K562 (cell line): ENCODE results near the gene CD6. TPM values are rescaled to one million over a fixed set of nuclear protein-coding genes. Genes with fewer than 3 reads are reported as not detected.

Source experiments
- ATAC-seq: fragments of 200-7000 bp; cut with Tn5 transposase; 3 replicates; pipeline ENCODE4 v1.9.1; 2020; ENCODE audit warnings: moderate library complexity
- BruUV-seq: library from RNA; stranded (reverse); fragments of 400-500 nt; replicated peaks from 2 replicates; lab custom pipeline; 2021; lab: Mats Ljungman, UMichigan
- CTCF ChIA-PET: fragments of 300-600 bp; formaldehyde crosslinking; extraction: SDS; loops from one replicate; lab custom pipeline; 2021; ENCODE audit warnings: low intra/inter-chr PET ratio; lab: Yijun Ruan, JAX
- POLR2A ChIA-PET: fragments of 300-600, 350-650 bp; sonication (Branson Sonifier 250); formaldehyde crosslinking; extraction: SDS; loops from one replicate; lab custom pipeline; 2021; ENCODE audit warnings: antibody characterized with exemption, inconsistent platforms; lab: Yijun Ruan, JAX
- DNase-seq, 4 experiments: peaks; one replicate each; pipeline versions ENCODE4 v3.0.0 to v3.0.0-alpha.2; 2011 to 2018; ENCODE audit warnings: low spot score in 3 of 4, mixed read lengths in 3 of 4; ENCODE audit errors: extremely low read depth in 1 of 4
- FAIRE-seq: peaks from 2 replicates; lab custom pipeline; 2011; peaks lifted over from hg19 to GRCh38; lab: Jason Lieb, UNC
- H2AFZ ChIP-seq: 2 replicates; pipeline ENCODE4 v1.6.0; 2011; ENCODE audit warnings: low read depth, low read length, control low read depth, inconsistent platforms
- H3K27ac ChIP-seq: fragments of 200-600 bp; 3 replicates; pipeline ENCODE4 v1.8.0; 2011; ENCODE audit warnings: low read depth, mild to moderate bottlenecking, control low read depth, inconsistent platforms, low read length, moderate library complexity, mixed read lengths; ENCODE audit errors: extremely low read depth
- H3K27me3 ChIP-seq, 2 experiments: fragments of 300-600 bp in 1 of 2; 2 replicates in 1 of 2; 3 replicates in 1 of 2; pipeline versions ENCODE4 v1.6.0 to v1.8.0; 2011; ENCODE audit warnings: inconsistent platforms in 2 of 2, low read length in 2 of 2, mild to moderate bottlenecking in 1 of 2, mixed read lengths in 1 of 2, moderate library complexity in 1 of 2; ENCODE audit not compliant: control insufficient read depth in 2 of 2, insufficient read depth in 2 of 2
- H3K36me3 ChIP-seq: fragments of 300-600 bp; 3 replicates; pipeline ENCODE4 v1.8.0; 2011; ENCODE audit warnings: mild to moderate bottlenecking, low read length, inconsistent platforms; ENCODE audit not compliant: control insufficient read depth, insufficient read depth
- H3K4me1 ChIP-seq, 2 experiments: fragments of 200-600 bp in 1 of 2; replicated peaks in 1 of 2; 2 replicates in 1 of 2; 3 replicates in 1 of 2; pipeline versions ENCODE4 v1.5.1 to v1.8.0; 2011; ENCODE audit warnings: inconsistent platforms in 2 of 2, low read length in 2 of 2, mild to moderate bottlenecking in 1 of 2, mixed read lengths in 1 of 2, moderate library complexity in 1 of 2; ENCODE audit not compliant: control insufficient read depth in 2 of 2, insufficient read depth in 2 of 2
- H3K4me2 ChIP-seq: 2 replicates; pipeline ENCODE4 v1.6.1; 2011; ENCODE audit warnings: low read length, control low read depth, inconsistent platforms, mixed read lengths; ENCODE audit not compliant: insufficient read depth
- H3K4me3 ChIP-seq: fragments of 200-600 bp; sonication (generic), shearing (Covaris generic); 2 replicates; pipeline ENCODE4 v1.5.1; 2016; ENCODE audit warnings: control low read depth, inconsistent platforms
- H3K79me2 ChIP-seq: fragments of 200-600 bp; 3 replicates; pipeline ENCODE4 v1.8.0; 2011; ENCODE audit warnings: low read length, inconsistent platforms; ENCODE audit not compliant: control insufficient read depth, insufficient read depth
- H3K9ac ChIP-seq, 2 experiments: 2 replicates each; pipeline versions ENCODE4 v1.6.0 to v1.6.1; 2011; ENCODE audit warnings: low read depth in 2 of 2, low read length in 2 of 2, control low read depth in 1 of 2, inconsistent platforms in 1 of 2, mild to moderate bottlenecking in 1 of 2, mixed read lengths in 1 of 2; ENCODE audit not compliant: insufficient read depth in 1 of 2
- H3K9me1 ChIP-seq: one replicate; pipeline ENCODE4 v1.6.0; 2011; ENCODE audit warnings: inconsistent platforms, mild to moderate bottlenecking, low read length, moderate library complexity; ENCODE audit not compliant: control insufficient read depth, insufficient read depth
- H3K9me3 ChIP-seq: replicated peaks from 2 replicates; pipeline ENCODE4 v1.5.1; 2011; ENCODE audit warnings: low read depth, low read length, inconsistent platforms; ENCODE audit not compliant: control insufficient read depth, insufficient read depth
- H4K20me1 ChIP-seq: replicated peaks from 2 replicates; pipeline ENCODE4 v1.6.1; 2011; ENCODE audit warnings: low read length, inconsistent platforms, mixed read lengths; ENCODE audit not compliant: control insufficient read depth, insufficient read depth
- BRD9 ChIP-seq: fragments of 450-650 bp; IDR thresholded peaks from 2 replicates; pipeline ENCODE4 v1.6.1; 2018; ENCODE audit warnings: low read depth; ENCODE audit not compliant: partially characterized antibody
- CBX3 ChIP-seq, 2 experiments: IDR thresholded peaks; 1 replicate in 1 of 2; 2 replicates in 1 of 2; pipeline ENCODE4 v1.6.1; 2012; ENCODE audit warnings: inconsistent platforms in 2 of 2, low read length in 2 of 2, borderline replicate concordance in 1 of 2, control low read depth in 1 of 2
- CBX5 ChIP-seq: IDR thresholded peaks from 2 replicates; pipeline ENCODE4 v1.6.1; 2014; ENCODE audit warnings: low read depth, borderline replicate concordance
- CC2D1A ChIP-seq: fragments of 450-650 bp; IDR thresholded peaks from 2 replicates; pipeline ENCODE4 v1.6.1; 2017; ENCODE audit warnings: mild to moderate bottlenecking
- DNMT1 ChIP-seq: fragments of 450-650 bp; IDR thresholded peaks from 2 replicates; pipeline ENCODE4 v1.6.1; 2016; ENCODE audit warnings: antibody characterized with exemption, mild to moderate bottlenecking
- FOXA3 ChIP-seq, 2 experiments: fragments of 450-650 bp in 1 of 2; sonication (generic) in 1 of 2; formaldehyde crosslinking; IDR thresholded peaks in 1 of 2; conservative IDR thresholded peaks in 1 of 2; 2 replicates each; pipeline versions ENCODE4 v1.4.0 to v1.8.0; 2020 to 2022; ENCODE audit warnings: mild to moderate bottlenecking in 2 of 2, missing genetic modification reagents in 1 of 2
- GABPB2 ChIP-seq: fragments of 250-450 bp; sonication (Bioruptor Pico); conservative IDR thresholded peaks from 2 replicates; pipeline ENCODE4 v1.5.1; 2021; ENCODE audit warnings: mild to moderate bottlenecking
- HSF4 ChIP-seq: fragments of 250-450 bp; sonication (Bioruptor Pico); IDR thresholded peaks from 2 replicates; pipeline ENCODE4 v2.1.2; 2022; ENCODE audit warnings: mild to moderate bottlenecking, moderate library complexity, borderline replicate concordance
- MAFF ChIP-seq: IDR thresholded peaks from 2 replicates; pipeline ENCODE4 v1.6.1; 2012; ENCODE audit warnings: low read length, improper control_type of control experiment
- MAFG ChIP-seq: fragments of 450-650 bp; conservative IDR thresholded peaks from 2 replicates; pipeline ENCODE4 v1.6.1; 2016; ENCODE audit warnings: missing genetic modification characterization, missing compliant biosample characterization
- MEIS2 ChIP-seq: fragments of 450-650 bp; IDR thresholded peaks from 2 replicates; pipeline ENCODE4 v1.6.1; 2014; ENCODE audit warnings: mild to moderate bottlenecking; ENCODE audit not compliant: partially characterized antibody
- MTA1 ChIP-seq: fragments of 450-650 bp; IDR thresholded peaks from 2 replicates; pipeline ENCODE4 v1.6.1; 2017; ENCODE audit warnings: borderline replicate concordance
- MYC ChIP-seq, 2 experiments: fragments of 250-450 bp in 1 of 2; sonication (Bioruptor Pico) in 1 of 2; IDR thresholded peaks; 2 replicates each; pipeline versions ENCODE4 v1.5.1 to v1.6.1; 2012 to 2021; ENCODE audit warnings: low read depth in 2 of 2, borderline replicate concordance in 1 of 2, improper control_type of control experiment in 1 of 2, low read length in 1 of 2, mild to moderate bottlenecking in 1 of 2, moderate library complexity in 1 of 2
- PHB ChIP-seq: fragments of 250-450 bp; sonication (Bioruptor Pico); IDR thresholded peaks from 2 replicates; pipeline ENCODE4 v1.5.0; 2021
- RBM25 ChIP-seq: fragments of 200-400 bp; formaldehyde crosslinking; IDR thresholded peaks from 2 replicates; pipeline ENCODE4 v1.6.1; 2018; ENCODE audit warnings: low read length, low read depth, moderate library complexity; ENCODE audit not compliant: severe bottlenecking
- STAT5B ChIP-seq: fragments of 250-450 bp; sonication (Bioruptor Pico); IDR thresholded peaks from 2 replicates; pipeline ENCODE4 v1.8.0; 2021; ENCODE audit warnings: mild to moderate bottlenecking, inconsistent platforms
- ZC3H8 ChIP-seq: fragments of 450-650 bp; IDR thresholded peaks from 2 replicates; pipeline ENCODE4 v1.6.1; 2017
- ZFP30 ChIP-seq: fragments of 250-450 bp; sonication (Bioruptor Pico); IDR thresholded peaks from 2 replicates; pipeline ENCODE4 v1.8.0; 2022; ENCODE audit warnings: moderate library complexity, mild to moderate bottlenecking, inconsistent platforms, borderline replicate concordance
- ZNF12 ChIP-seq: sonication (generic); formaldehyde crosslinking; IDR thresholded peaks from 2 replicates; pipeline ENCODE4 v1.4.0; 2020; ENCODE audit warnings: mild to moderate bottlenecking, missing genetic modification reagents
- ZNF75A ChIP-seq: fragments of 450-650 bp; formaldehyde crosslinking; IDR thresholded peaks from 2 replicates; pipeline ENCODE4 v1.4.0; 2020; ENCODE audit warnings: mild to moderate bottlenecking
- WGBS: fragments of 100-300 bp; shearing (Covaris generic); methylation state at CpG from one replicate; pipeline ENCODE4 v1.1.6; 2016; ENCODE audit warnings: low coverage, mixed read lengths; ENCODE audit not compliant: insufficient coverage; ENCODE audit errors: missing lambda C conversion rate; 5-methylcytosine and 5-hydroxymethylcytosine counted together
- in situ Hi-C: fragments of 300-500 bp; cut with MboI; formaldehyde crosslinking; loops from 4 replicates; pipeline ENCODE4 v1.15.0; 2018; ENCODE audit warnings: inconsistent platforms, mixed read lengths
- intact Hi-C: fragments of 100-400 bp; cut with micrococcal nuclease; formaldehyde crosslinking; loops from 2 replicates; pipeline ENCODE4 v1.14.2; 2022
- polyA plus RNA-seq, 8 experiments: library from polyadenylated mRNA; depleted of rRNA in 4 of 8; stranded (reverse) in 5 of 8; unstranded in 3 of 8; fragments of >200 nt; fragmentation: Nextera tagmentation in 2 of 8; fragmentation: Illumina TruSeq in 1 of 8; extraction: Ambion mirVana in 2 of 8; extraction: Trizol in 1 of 8; gene quantifications; 2 replicates each; pipeline versions ENCODE4 v1.2.1 to v1.2.3, GENCODE V29; 2011 to 2014; ENCODE audit warnings: inconsistent platforms in 1 of 8, missing spikeins in 1 of 8
- total RNA-seq, 7 experiments: library from RNA; depleted of rRNA in 6 of 7; stranded (reverse); fragments of >200 nt in 6 of 7; fragmentation: Illumina TruSeq in 2 of 7; extraction: Trizol in 2 of 7; gene quantifications; 2 replicates each; pipeline versions ENCODE4 v1.2.1 to v1.2.3, GENCODE V29; 2011 to 2021; ENCODE audit warnings: low replicate concordance in 1 of 7

The CD6 gene
- total and polyA plus RNA-seq, 9 of the 15 experiments (the other 6 are each of a cell fraction or from before 2014, with no cell fraction given), result 0.84 TPM; not detected in 8

GRCh38 chr11:60966890-60967289, 4.6 kb upstream of the CD6 start:
- Histone ChIP-seq H3K27me3 (peaks cover 12 to 28% of the 10 kb centered on the region in 2 experiments), H3K36me3 (no peaks in the 10 kb centered on the region), H3K4me3 (no peak overlapping the region), H3K9me3 (no peaks in the 10 kb centered on the region), H3K79me2 (no peaks in the 10 kb centered on the region), H3K9me1 (no peaks in the 10 kb centered on the region), H3K9ac (no peak overlapping the region), H3K27ac (no peak overlapping the region), H3K4me2 (no peak overlapping the region), H3K4me1 (peaks cover 0 to 4% of the 10 kb centered on the region in 2 experiments; a peak in 1 of 5 replicates), H4K20me1 (0 out of 2 replicates have a peak, but pooled peaks cover 3% of the 10 kb centered on the region)
- ATAC-seq (no peak), FAIRE-seq (no peak)
- ChIA-PET POLR2A (no interaction called here), CTCF (no interaction called here)
- in situ Hi-C loops (no loop called here), intact Hi-C loops (no loop called here)
- 0% methylated on average over 4 of the region's 4 CpGs for WGBS
- BruUV-seq, result no TSS peak
- TF ChIP-seq ZNF75A (CRISPR knock-in tag) (no peak), ZC3H8 (no peak), PHB (CRISPR knock-in tag) (no peak), ZFP30 (CRISPR knock-in tag) (no peak), STAT5B (CRISPR knock-in tag) (no peak), GABPB2 (CRISPR knock-in tag) (no peak), DNMT1 (no peak)
- TF ChIP-seq, all 486 proteins: peak for 0
- no peak for DNase-seq
- no peak overlapping the region for H2AFZ ChIP-seq

GRCh38 chr11:60968223-60968622, 3.3 kb upstream of the CD6 start:
- Histone ChIP-seq H2AFZ (no peak overlapping the region), H4K20me1 (no peaks in the 10 kb centered on the region), H3K9ac (no peak overlapping the region), H3K9me3 (no peaks in the 10 kb centered on the region), H3K4me2 (no peak overlapping the region), H3K4me3 (no peak overlapping the region), H3K27ac (no peak overlapping the region), H3K9me1 (no peaks in the 10 kb centered on the region), H3K36me3 (no peaks in the 10 kb centered on the region), H3K79me2 (no peaks in the 10 kb centered on the region), H3K27me3 (peaks cover 15 to 41% of the 10 kb centered on the region in 2 experiments), H3K4me1 (peaks cover 0 to 4% of the 10 kb centered on the region in 2 experiments; a peak in 1 of 5 replicates)
- BruUV-seq, result no TSS peak
- in situ Hi-C loops, result no loop called here
- DNase-seq (no peak), ATAC-seq (no peak), FAIRE-seq (no peak)
- intact Hi-C loops, result no loop called here
- CTCF ChIA-PET, result interaction anchor here (0.8 kb wide), 1 partner anchor 206 kb away, joined by 3 read pairs; no protein-coding TSS in a partner anchor
- 0% methylated on average over 1 of the region's 1 CpG for WGBS
- POLR2A ChIA-PET, result no interaction called here
- TF ChIP-seq MTA1, result no peak
- TF ChIP-seq MEIS2, result peak; percentile 6
- no peak for TF ChIP-seq ZNF12
- TF ChIP-seq MAFG (tag), result no peak
- peak in 1 of 2 experiments; percentile 84; a peak in 1 of 3 replicates for TF ChIP-seq CBX3 (IDR thresholded peaks at IDR 0.05; ENCODE audit: borderline replicate concordance in 1 of 2, low read length in 2 of 2)
- peak; percentile 72; the same call in 1 of the 2 replicates for TF ChIP-seq CBX5
- no peak for TF ChIP-seq HSF4 (CRISPR knock-in tag)
- no peak for TF ChIP-seq BRD9
- no peak for TF ChIP-seq RBM25
- peak in 1 of 2 experiments; percentile 71; a peak in 2 of 4 replicates for TF ChIP-seq FOXA3 (CRISPR knock-in tag; conservative IDR thresholded peaks at IDR 0.05 in 1 of 2, IDR thresholded peaks at IDR 0.05 in 1 of 2)
- no peak for TF ChIP-seq MYC (IDR thresholded peaks at IDR 0.05; ENCODE audit: low read depth, low read length)
- TF ChIP-seq MYC (CRISPR knock-in tag; IDR thresholded peaks at IDR 0.05; ENCODE audit: borderline replicate concordance, low read depth), result no peak
- TF ChIP-seq MAFF, result no peak
- no peak for TF ChIP-seq CC2D1A
